Large intestine (tissue), 3 donors: Measurements from ENCODE around the gene EFHD2. TPM values are rescaled to one million over a fixed set of nuclear protein-coding genes. Genes with fewer than 3 reads are reported as not detected.

Experiments used
- DNase-seq, 2 donors: peaks; one replicate each; pipeline versions ENCODE4 v3.0.0 to v3.0.0-alpha.2; 2013
- H3K27ac ChIP-seq: one replicate; pipeline ENCODE4 v1.5.1; 2013; ENCODE audit warnings: low read length
- H3K27me3 ChIP-seq: 2 replicates; pipeline ENCODE4 v1.6.1; 2013; ENCODE audit warnings: low read length; ENCODE audit not compliant: control insufficient read depth, insufficient read depth
- H3K36me3 ChIP-seq: 2 replicates; pipeline ENCODE4 v1.6.1; 2013; ENCODE audit warnings: low read length; ENCODE audit not compliant: control insufficient read depth, insufficient read depth
- H3K4me1 ChIP-seq: one replicate; pipeline ENCODE4 v1.6.1; 2013; ENCODE audit warnings: low read length; ENCODE audit not compliant: control insufficient read depth, insufficient read depth
- H3K4me3 ChIP-seq: one replicate; pipeline ENCODE4 v1.5.1; 2013; ENCODE audit warnings: low read length
- H3K9me3 ChIP-seq: one replicate; pipeline ENCODE4 v1.6.1; 2013; ENCODE audit warnings: mild to moderate bottlenecking, low read depth, low read length, moderate library complexity; ENCODE audit not compliant: control insufficient read depth
- WGBS: methylation state at CpG from one replicate; pipeline ENCODE4 v1.1.5; 2013; ENCODE audit warnings: low lambda C conversion rate; ENCODE audit not compliant: insufficient coverage; 5-methylcytosine and 5-hydroxymethylcytosine counted together
- polyA plus RNA-seq: library from polyadenylated mRNA; unstranded; fragments of 120-200 nt; gene quantifications from one replicate; pipeline ENCODE4 v1.2.1, GENCODE V29; 2013

EFHD2 gene
- polyA plus RNA-seq, 1 donor = 57.2 TPM

DNA sequence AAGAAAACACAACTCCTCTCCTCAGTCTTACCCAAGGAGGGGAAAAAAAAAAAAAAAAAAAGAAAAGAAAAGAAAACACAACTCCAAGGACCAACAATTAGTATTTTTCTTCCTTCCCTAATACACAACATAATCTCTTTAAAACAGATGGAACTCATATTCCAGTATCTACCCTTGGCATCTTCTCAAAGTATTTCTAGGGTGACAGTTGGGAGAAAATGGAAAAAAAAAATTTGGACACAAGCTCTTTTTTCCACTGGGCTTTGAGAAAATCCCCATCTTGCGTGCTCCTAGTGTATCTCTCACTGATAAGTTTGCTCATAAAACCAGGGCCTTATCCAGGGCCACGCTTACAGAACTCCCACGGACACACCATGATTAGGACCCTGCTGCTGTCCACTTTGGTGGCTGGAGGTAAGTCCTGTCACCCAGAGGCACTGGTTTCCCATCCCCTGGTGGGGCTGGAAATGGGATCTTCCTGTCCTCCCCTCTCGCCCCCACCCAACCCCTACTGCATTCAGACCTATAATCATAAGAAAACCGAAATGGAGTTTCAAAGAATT, 66.1 kb downstream of the EFHD2 start, which contains the start of gene CELA2B:
Gene CELA2B, plus strand, starts transcription at position 353 of the 563 bp plus-strand sequence. Its CDS starts 22 bp downstream, at position 375.
- H3K4me1 ChIP-seq = no peaks in the 10 kb centered on the region
- no peak within 1 kb of the TSS for H3K4me3 ChIP-seq
- H3K36me3 ChIP-seq = no peaks in the 10 kb centered on the region
- no peak within 1 kb of the TSS for H3K27ac ChIP-seq
- no peaks in the 10 kb centered on the region for H3K27me3 ChIP-seq
- no peaks in the 10 kb centered on the region for H3K9me3 ChIP-seq
- no CpG with 5 or more reads among the region's 5 CpGs for WGBS
- DNase-seq = no peak

DNA sequence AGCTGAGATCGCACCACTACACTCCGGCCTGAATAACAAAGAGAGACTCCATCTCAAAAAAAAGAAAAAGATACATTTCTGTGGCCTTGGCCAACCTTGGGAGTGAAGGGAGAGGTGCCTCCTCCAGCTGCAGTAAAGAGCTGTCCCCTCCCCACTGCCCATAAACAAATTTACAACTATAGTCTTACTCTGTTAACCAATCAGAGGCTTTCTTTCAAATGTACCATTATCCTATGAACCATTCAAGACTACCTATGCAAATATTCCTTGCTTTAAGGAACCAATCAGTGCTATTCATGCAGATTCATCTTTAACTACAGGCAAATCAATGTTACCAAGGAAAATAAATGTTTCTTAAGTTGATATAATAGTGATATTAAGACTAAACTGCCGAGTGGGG, 67.2 kb downstream of the EFHD2 start:
- H3K9me3 ChIP-seq = no peaks in the 10 kb centered on the region
- DNase-seq = no peak
- no peaks in the 10 kb centered on the region for H3K36me3 ChIP-seq
- WGBS = no CpG with 5 or more reads among the region's 3 CpGs
- no peak overlapping the region for H3K27ac ChIP-seq
- H3K4me1 ChIP-seq = no peaks in the 10 kb centered on the region
- H3K27me3 ChIP-seq = no peaks in the 10 kb centered on the region
- no peak overlapping the region for H3K4me3 ChIP-seq

DNA sequence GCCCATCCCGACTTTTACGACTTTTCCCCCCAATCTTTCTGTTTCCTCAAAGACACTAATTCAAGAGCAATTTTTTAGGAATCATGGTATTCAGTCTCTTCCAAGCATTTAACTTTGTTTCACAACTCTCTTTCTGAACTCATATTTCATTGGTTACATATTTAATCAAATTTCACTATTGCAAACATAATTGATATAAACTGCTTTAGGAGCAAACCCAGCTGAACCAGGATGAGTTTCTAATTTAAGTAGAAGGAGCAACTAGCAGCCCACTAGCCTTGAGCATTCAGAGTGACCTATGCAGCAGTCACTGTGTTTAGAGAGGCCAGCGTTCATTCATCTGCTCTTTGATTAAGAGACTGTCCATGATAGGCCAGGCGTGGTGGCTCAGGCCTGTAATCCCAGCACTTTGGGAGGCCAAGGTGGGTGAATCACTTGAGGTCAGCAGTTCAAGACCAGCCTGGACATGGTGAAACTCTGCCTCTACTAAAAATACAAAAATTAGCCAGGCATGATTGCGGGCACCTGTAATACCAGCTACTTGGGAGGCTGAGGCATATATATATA, 68.0 kb downstream of the EFHD2 start:
- H3K27me3 ChIP-seq = no peaks in the 10 kb centered on the region

More for the DNA sequence above, 68.0 kb downstream of the EFHD2 start:
- Histone ChIP-seq H3K4me3 (no peak overlapping the region), H3K36me3 (no peaks in the 10 kb centered on the region), H3K9me3 (no peaks in the 10 kb centered on the region), H3K27ac (no peak overlapping the region), H3K4me1 (no peaks in the 10 kb centered on the region)
- 67% methylated on average over 2 of the region's 5 CpGs for WGBS
- no peak for DNase-seq

Other genes with a start within 250 kb of the EFHD2 start
- 0.79 TPM for gene FHAD1, start 162.7 kb upstream of the EFHD2 start, polyA plus RNA-seq
- gene CTRC, start 28.6 kb downstream of the EFHD2 start, polyA plus RNA-seq = 0.12 TPM
- gene CELA2A, start 46.8 kb downstream of the EFHD2 start, polyA plus RNA-seq = 0.18 TPM
- gene CELA2B, start 66.2 kb downstream of the EFHD2 start, polyA plus RNA-seq = not detected
- gene CASP9, start 114.3 kb downstream of the EFHD2 start, polyA plus RNA-seq = 18.8 TPM
- gene DNAJC16, start 117.0 kb downstream of the EFHD2 start, polyA plus RNA-seq = 33.0 TPM
- gene AGMAT, start 175.2 kb downstream of the EFHD2 start, polyA plus RNA-seq = 51.9 TPM
- gene DDI2, start 207.6 kb downstream of the EFHD2 start, polyA plus RNA-seq = 28.5 TPM